Measurements from ENCODE around the gene GRIN1. TPM values are rescaled to one million over a fixed set of nuclear protein-coding genes. Genes with fewer than 3 reads are reported as not detected.

The GRIN1 gene
- total and polyA plus RNA-seq, 2 donors (not counting 3 experiments of a cell fraction or from before 2014, with no cell fraction given): not detected

GRCh38 chr9:137162505-137163364, 23.8 kb downstream of the GRIN1 start:
- no peaks in the 10 kb centered on the region for H3K9me1 ChIP-seq (replicated peaks; ENCODE audit: control insufficient read depth, extremely low read depth, insufficient read depth, low read length)
- no peaks in the 10 kb centered on the region for H3K9me3 ChIP-seq (replicated peaks; ENCODE audit: control insufficient read depth, insufficient read depth, low read length)
- ChIA-PET POLR2A (interaction anchor here (0.8 kb wide), 1 partner anchor 61 kb away, joined by 4 read pairs; no protein-coding TSS in a partner anchor), CTCF (interaction anchor here (1.2 to 1.8 kb wide), 4 partner anchors 8 to 74 kb away, joined by 4 to 12 read pairs (median 6); no protein-coding TSS in a partner anchor)
- peak overlapping the region; percentile 88 for H2AFZ ChIP-seq (ENCODE audit: low read depth, low read length)
- H3K27me3 ChIP-seq (ENCODE audit: control insufficient read depth in 2 of 2, insufficient read depth in 2 of 2, low read length in 2 of 2): peaks cover 23 to 30% of the 10 kb centered on the region in 2 experiments
- BruUV-seq (replicated peaks): no TSS peak
- dilution Hi-C loops (cut with MboI; ENCODE audit: extremely low pct_ligation_motif_present, low sequenced_read_pairs): no loop called here
- no peak overlapping the region for H3K27ac ChIP-seq (ENCODE audit: insufficient read depth, low read depth, low read length)
- no peak overlapping the region for H3K9ac ChIP-seq (replicated peaks; ENCODE audit: extremely low read depth, insufficient read depth, low read length)
- no peaks in the 10 kb centered on the region for H3K79me2 ChIP-seq (ENCODE audit: control insufficient read depth, insufficient read depth, low read length)
- peak; percentile 14 for DNase-seq (ENCODE audit: low read depth, low spot score)
- intact Hi-C loops (cut with micrococcal nuclease): no loop called here
- no peak for FAIRE-seq
- peaks cover 3% of the 10 kb centered on the region for H3K4me1 ChIP-seq (ENCODE audit: control insufficient read depth, extremely low read depth, insufficient read depth, low read length)
- H4K20me1 ChIP-seq (replicated peaks; ENCODE audit: control insufficient read depth, extremely low read depth, insufficient read depth, low read length): no peaks in the 10 kb centered on the region
- H3K36me3 ChIP-seq (ENCODE audit: control insufficient read depth in 2 of 2, extremely low read depth in 1 of 2, insufficient read depth in 2 of 2, low read length in 2 of 2): no peaks in the 10 kb centered on the region
- H3K4me3 ChIP-seq (replicated peaks in 1 of 3; ENCODE audit: insufficient read depth in 1 of 3, low read depth in 1 of 3, low read length in 3 of 3): peak overlapping the region in 2 of 3 experiments; percentile 11 to 24
- TF ChIP-seq EZH2 (IDR thresholded peaks at IDR 0.05; ENCODE audit: borderline replicate concordance, low read depth, low read length, severe bottlenecking) (peak; percentile 93), FOS (IDR thresholded peaks at IDR 0.05; ENCODE audit: borderline replicate concordance, insufficient read depth, low read length) (no peak)
- H3K4me2 ChIP-seq (ENCODE audit: insufficient read depth, low read length): peak overlapping the region; percentile 48

DNA sequence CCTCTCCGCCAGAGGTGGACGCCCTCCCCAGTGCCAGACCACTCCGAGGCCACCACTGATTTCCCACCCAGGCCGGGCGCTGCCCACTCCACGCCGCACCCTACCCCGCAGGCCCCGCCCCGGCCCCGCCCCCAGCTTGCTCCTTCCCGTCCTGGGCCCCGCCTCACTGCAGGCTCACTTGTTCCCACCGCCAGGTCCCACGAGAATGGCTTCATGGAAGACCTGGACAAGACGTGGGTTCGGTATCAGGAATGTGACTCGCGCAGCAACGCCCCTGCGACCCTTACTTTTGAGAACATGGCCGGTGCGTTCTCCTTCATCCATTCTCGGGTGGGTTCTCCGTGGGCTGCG, 24.4 kb downstream of the GRIN1 start:
- peak overlapping the region; percentile 88 for H2AFZ ChIP-seq (ENCODE audit: low read depth, low read length)
- DNase-seq (ENCODE audit: low read depth, low spot score): no peak
- no peak overlapping the region for H3K9ac ChIP-seq (replicated peaks; ENCODE audit: extremely low read depth, insufficient read depth, low read length)
- peak overlapping the region; percentile 48 for H3K4me2 ChIP-seq (ENCODE audit: insufficient read depth, low read length)
- no peaks in the 10 kb centered on the region for H3K9me1 ChIP-seq (replicated peaks; ENCODE audit: control insufficient read depth, extremely low read depth, insufficient read depth, low read length)
- intact Hi-C loops (cut with micrococcal nuclease): no loop called here
- dilution Hi-C loops (cut with MboI; ENCODE audit: extremely low pct_ligation_motif_present, low sequenced_read_pairs): no loop called here
- H3K4me3 ChIP-seq (replicated peaks in 1 of 3; ENCODE audit: insufficient read depth in 1 of 3, low read depth in 1 of 3, low read length in 3 of 3): peak overlapping the region in 2 of 3 experiments; percentile 11 to 24
- TF ChIP-seq, protein P1, sequence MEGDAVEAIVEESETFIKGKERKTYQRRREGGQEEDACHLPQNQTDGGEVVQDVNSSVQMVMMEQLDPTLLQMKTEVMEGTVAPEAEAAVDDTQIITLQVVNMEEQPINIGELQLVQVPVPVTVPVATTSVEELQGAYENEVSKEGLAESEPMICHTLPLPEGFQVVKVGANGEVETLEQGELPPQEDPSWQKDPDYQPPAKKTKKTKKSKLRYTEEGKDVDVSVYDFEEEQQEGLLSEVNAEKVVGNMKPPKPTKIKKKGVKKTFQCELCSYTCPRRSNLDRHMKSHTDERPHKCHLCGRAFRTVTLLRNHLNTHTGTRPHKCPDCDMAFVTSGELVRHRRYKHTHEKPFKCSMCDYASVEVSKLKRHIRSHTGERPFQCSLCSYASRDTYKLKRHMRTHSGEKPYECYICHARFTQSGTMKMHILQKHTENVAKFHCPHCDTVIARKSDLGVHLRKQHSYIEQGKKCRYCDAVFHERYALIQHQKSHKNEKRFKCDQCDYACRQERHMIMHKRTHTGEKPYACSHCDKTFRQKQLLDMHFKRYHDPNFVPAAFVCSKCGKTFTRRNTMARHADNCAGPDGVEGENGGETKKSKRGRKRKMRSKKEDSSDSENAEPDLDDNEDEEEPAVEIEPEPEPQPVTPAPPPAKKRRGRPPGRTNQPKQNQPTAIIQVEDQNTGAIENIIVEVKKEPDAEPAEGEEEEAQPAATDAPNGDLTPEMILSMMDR (IDR thresholded peaks at IDR 0.05; ENCODE audit: extremely low read depth in 1 of 2, insufficient read depth in 1 of 2, low read depth in 1 of 2, low read length in 2 of 2): no peak
- TF ChIP-seq POLR2AphosphoS5 (IDR thresholded peaks at IDR 0.05; ENCODE audit: insufficient read depth, low read depth, low read length): no peak
- TF ChIP-seq FOS (IDR thresholded peaks at IDR 0.05; ENCODE audit: borderline replicate concordance, insufficient read depth, low read length): no peak
- no peak for TF ChIP-seq EZH2 (IDR thresholded peaks at IDR 0.05; ENCODE audit: borderline replicate concordance, low read depth, low read length, severe bottlenecking)
- TF ChIP-seq GATA2 (IDR thresholded peaks at IDR 0.05; ENCODE audit: insufficient read depth, insufficient read length, low read depth, low read length): no peak
- TF ChIP-seq, protein P2, sequence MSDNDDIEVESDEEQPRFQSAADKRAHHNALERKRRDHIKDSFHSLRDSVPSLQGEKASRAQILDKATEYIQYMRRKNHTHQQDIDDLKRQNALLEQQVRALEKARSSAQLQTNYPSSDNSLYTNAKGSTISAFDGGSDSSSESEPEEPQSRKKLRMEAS (IDR thresholded peaks at IDR 0.05; ENCODE audit: insufficient read depth, insufficient read length): no peak
- TF ChIP-seq MYC (IDR thresholded peaks at IDR 0.05; ENCODE audit: low read depth, low read length): no peak
- TF ChIP-seq JUN (IDR thresholded peaks at IDR 0.05; ENCODE audit: borderline replicate concordance, insufficient read depth, insufficient read length, low read depth): no peak
- no peak for TF ChIP-seq POLR2A (IDR thresholded peaks at IDR 0.05; ENCODE audit: low read depth, low read length)
- H3K9me3 ChIP-seq (replicated peaks; ENCODE audit: control insufficient read depth, insufficient read depth, low read length): no peaks in the 10 kb centered on the region
- peaks cover 27 to 30% of the 10 kb centered on the region in 2 experiments for H3K27me3 ChIP-seq (ENCODE audit: control insufficient read depth in 2 of 2, insufficient read depth in 2 of 2, low read length in 2 of 2)
- no peaks in the 10 kb centered on the region for H3K36me3 ChIP-seq (ENCODE audit: control insufficient read depth in 2 of 2, extremely low read depth in 1 of 2, insufficient read depth in 2 of 2, low read length in 2 of 2)
- no peaks in the 10 kb centered on the region for H3K79me2 ChIP-seq (ENCODE audit: control insufficient read depth, insufficient read depth, low read length)
- CTCF ChIA-PET: interaction anchor here (1.2 to 1.8 kb wide), 4 partner anchors 8 to 73 kb away, joined by 4 to 12 read pairs (median 6); no protein-coding TSS in a partner anchor
- POLR2A ChIA-PET: interaction anchor here (0.8 kb wide), 1 partner anchor 60 kb away, joined by 4 read pairs; no protein-coding TSS in a partner anchor
- BruUV-seq (replicated peaks): no TSS peak
- H4K20me1 ChIP-seq (replicated peaks; ENCODE audit: control insufficient read depth, extremely low read depth, insufficient read depth, low read length): no peaks in the 10 kb centered on the region
- no peak overlapping the region for H3K27ac ChIP-seq (ENCODE audit: insufficient read depth, low read depth, low read length)
- H3K4me1 ChIP-seq (ENCODE audit: control insufficient read depth, extremely low read depth, insufficient read depth, low read length): peaks cover 3% of the 10 kb centered on the region
- no peak for FAIRE-seq
